AML-193 (cell line): ENCODE data around the gene IQCF2.
"Not testable (repeated sequence)": the region's sequence is repeated elsewhere in the genome, so short reads cannot be mapped to it uniquely, and the experiment has no call there.

Source experiments
- DNase-seq, 2 experiments: peaks; one replicate each; lab custom pipeline; 2025; lab: John Stamatoyannopoulos, UW

The IQCF2 gene

GRCh38 chr3:51879937-51880336 lies 18.5 kb downstream of the IQCF2 start:
- DNase-seq, result no peak

DNA sequence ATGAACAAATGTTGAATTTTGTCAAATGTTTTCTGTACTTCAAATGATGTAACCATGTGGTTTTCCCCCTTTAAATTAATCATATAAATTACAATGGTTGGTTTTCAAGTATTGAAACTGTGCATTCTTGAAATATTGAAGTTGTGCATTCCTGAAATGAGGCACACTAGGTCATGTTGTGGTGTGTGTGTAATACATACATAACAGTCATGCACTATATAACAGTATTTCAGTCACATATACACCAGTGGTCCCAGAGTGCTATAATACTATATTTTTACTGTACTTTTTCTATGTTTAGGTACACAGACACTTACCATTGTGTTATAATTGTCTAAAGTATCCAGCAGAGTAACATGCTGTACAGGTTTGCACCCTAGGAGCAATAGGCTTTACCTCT lies 25.0 kb downstream of the IQCF2 start:
- DNase-seq, result no peak

DNA sequence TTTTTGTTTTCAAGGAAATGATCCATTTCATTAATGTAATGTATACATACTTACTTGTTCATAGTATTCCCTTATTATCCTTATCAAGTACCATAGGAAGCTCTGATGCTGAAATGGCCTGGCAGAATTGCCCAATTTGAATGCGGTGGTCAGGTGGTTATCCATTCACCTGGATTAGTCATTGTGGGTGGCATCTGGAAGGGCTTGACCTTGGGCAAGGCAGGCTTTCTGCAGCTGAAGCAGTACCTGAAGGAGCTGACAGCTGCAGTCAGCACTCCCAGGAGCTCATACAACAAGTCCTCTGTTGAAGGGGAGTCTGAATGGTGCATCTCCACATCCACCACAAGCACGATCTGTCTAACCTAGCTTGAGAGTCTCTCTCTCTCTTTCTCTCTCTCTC lies 26.2 kb downstream of the IQCF2 start:
- DNase-seq, result no peak

DNA sequence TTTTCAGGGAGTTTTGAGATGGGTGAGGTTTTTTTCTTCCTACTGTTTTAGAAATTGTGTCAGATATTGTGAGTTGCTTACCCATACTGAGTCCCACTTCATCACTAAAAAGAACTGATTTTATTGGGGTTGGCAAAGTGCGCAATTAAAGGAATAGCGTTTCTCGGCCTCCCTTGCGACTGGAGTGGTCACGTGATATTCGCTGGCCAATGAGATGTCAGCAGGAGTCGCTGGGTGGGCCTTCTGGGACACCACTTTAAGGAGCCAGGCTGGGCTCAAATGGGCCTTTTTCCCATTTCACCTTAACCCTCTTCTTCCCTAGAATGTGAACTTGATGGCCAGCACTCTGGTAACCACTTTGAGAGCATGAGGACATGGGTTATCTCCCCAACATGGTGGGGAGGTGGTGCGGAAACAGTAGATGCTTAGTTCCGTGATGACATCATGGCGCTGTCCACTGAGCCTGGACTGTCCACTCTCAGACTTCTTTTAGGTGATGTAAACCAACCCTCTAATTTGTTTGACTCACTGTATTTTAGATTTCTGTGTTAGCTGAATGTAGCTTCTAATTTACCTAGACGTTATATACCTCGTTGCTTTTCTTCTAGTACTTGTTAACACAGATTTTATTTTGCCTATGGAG lies 27.2 kb downstream of the IQCF2 start:
- DNase-seq, result no peak

DNA sequence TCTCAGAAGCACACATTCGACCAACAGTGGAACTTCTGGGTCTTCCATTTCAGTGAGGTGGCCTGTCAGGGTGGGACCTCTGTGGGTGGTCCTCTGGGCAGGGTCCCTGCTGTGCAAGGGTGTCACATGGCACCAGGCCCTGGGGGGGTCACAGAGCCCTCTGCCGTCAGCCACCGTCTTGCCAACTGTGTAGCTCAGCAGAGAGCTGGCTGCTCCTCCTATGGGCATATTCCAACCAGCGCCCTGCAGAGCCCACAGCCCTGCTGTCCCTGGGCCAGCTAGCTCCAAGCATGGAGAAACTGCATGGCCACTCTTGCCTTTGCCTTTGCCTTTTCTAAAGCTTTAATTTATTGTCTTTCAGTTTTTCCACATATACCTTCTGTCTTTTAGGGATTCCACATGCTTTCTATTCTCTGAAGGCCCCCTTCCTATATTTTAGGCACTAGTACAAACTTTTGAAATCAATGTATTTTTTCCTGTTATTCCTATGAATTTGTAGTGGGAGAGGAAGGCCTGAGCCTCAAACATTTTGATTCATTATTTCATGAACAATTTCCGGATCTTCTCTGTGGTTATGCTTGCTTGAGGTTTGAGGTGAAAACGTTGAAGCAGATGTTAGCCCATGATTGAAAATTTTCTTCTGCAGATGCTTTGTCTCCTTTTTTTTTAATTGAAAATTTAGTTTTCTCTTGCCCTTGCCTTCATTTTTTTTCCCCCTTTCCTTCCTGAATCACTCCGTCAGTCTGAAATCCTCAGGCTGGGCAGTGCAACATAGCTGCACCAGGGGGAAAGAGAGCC lies 30.0 kb downstream of the IQCF2 start:
- no peak for DNase-seq

- DNase-seq, result no peak
These were observed 33.0 kb downstream of the IQCF2 start for GRCh38 chr3:51894391-51894790.

DNA sequence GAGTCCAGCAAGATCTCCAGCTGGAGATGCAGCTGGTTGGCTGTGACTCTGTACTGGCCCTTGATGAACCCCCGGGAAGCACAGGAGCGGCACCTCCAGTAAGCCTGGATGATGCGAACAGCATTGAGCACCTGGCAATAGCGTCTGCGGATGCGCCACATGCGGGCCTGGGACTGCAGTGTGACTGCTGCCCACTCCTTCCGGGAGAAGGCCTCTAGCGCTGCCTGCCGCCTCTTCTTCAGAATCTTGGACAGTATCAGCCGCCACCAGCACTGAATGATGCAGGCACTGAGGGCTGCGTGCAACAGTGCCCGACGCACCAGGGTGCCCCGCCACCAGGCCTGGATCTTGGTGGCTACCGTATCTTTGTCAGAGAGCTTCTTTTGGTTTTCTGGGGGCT lies 33.5 kb downstream of the IQCF2 start:
- no peak for DNase-seq

DNA sequence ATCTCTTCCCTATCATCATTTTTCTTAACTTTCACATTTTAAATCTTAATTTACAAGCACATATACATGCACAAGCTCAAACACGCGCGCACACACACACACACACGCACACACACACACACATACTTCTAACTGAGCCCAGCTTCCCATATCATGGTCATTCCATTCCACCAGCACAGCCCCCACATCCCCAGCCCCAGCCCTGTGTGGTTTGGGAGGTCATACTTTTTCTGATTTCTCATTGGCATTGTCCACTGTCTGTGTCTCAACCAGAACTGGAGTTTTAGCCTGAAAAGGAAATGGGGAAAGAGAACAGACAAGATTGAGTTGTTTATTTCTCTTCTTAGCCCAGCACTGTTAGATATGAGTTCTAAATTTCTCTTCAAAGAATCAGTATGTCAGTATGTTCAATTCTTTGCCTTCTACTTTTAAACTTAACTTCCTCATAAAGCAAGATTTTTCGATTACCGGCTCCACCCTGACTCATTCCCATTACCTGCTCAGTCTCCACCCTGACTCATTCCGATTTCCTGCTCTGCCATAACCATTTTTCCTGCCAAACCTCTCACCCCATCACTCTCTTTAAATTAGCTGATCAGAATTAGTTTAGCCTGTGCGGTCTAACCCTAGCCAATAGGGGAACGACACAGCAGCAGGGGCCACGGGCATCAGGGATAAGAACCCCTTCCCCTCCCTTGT lies 35.3 kb downstream of the IQCF2 start:
- DNase-seq, result no peak

- DNase-seq, result no peak
These were observed 36.0 kb downstream of the IQCF2 start for GRCh38 chr3:51897391-51897790.

- not testable (repeated sequence) for DNase-seq
These were observed 38.6 kb downstream of the IQCF2 start for GRCh38 chr3:51900043-51900442.

- not testable (repeated sequence) for DNase-seq
These were observed 40.9 kb downstream of the IQCF2 start for GRCh38 chr3:51902361-51902760.

- DNase-seq, result no peak
These were observed 42.8 kb downstream of the IQCF2 start for GRCh38 chr3:51904034-51904823.

- no peak for DNase-seq
These were observed 46.6 kb downstream of the IQCF2 start for GRCh38 chr3:51908026-51908425.
